GM12891 (cell line): Measurements from ENCODE around the gene MTNR1A.

ENCODE experiments used
- POLR2A ChIP-seq: IDR thresholded peaks from 2 replicates; pipeline ENCODE4 v1.6.1; 2011; ENCODE audit warnings: low read depth, low read length, control low read depth
- POLR2AphosphoS5 ChIP-seq: IDR thresholded peaks from 2 replicates; pipeline ENCODE4 v1.6.1; 2011; ENCODE audit warnings: low read depth, low read length, control low read depth
- TAF1 ChIP-seq: IDR thresholded peaks from 2 replicates; pipeline ENCODE4 v1.6.1; 2011; ENCODE audit warnings: low read depth, low read length, control low read depth

DNA sequence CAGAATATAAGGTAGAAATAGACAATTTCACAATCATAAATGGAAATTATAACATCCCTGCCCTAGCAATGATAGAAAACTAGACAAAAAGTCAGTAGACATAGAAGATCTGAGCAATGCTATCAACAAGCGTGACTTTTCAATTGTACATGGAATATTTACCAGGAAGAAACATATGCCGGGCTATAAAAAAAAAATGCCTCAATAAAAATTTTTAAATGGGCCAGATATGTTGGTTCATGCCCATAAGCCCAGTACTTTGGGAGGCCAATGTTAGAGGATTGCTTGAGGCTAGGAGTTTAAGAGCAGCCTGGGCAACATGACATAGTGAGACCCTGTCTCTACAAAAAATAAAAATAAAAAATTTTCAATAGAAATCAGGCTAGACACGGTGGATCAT, 5.3 kb upstream of the MTNR1A start:
- TF ChIP-seq TAF1: no peak
- TF ChIP-seq POLR2AphosphoS5: no peak
- TF ChIP-seq POLR2A: no peak
